ENCODE measurements around the gene LZTS2. TPM values are rescaled to one million over a fixed set of nuclear protein-coding genes. Genes with fewer than 3 reads are reported as not detected.

The LZTS2 gene
- total RNA-seq, 1 experiment from 2014 or later = 69.1 TPM

DNA sequence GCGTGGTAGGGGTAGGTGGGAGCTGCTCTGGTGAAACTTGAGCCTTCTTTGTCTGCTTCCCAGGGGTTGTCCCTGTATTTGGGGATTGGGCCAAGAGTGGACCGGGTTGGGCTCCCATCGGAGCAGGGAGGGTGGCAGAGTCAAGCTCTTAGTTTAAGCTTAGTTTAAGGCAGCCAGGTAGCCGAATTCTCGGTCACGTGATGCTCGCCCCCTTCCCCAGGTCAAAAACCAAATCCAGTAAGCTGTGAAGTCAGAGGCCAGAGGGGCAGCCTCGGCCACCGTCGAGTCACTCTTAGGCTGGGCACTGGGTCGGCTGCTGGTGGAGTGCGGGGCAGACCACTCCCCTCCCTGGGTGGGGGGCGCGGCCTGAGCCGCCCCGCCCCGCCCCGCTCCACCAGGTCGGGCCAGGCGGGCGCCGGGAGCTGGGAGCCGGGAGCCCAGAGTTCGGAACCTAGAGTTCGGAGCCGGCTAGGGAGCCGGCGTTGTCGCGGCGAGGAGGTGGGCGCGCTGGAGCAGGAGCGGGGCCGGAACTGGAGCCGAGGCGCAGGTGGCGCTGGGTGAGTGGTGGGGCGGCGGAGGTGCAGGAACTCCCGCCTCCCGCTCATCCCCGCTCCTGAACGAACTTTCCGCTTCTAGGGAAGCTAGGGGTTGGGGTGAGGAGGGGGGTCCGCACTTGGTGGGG, 2.8 kb upstream of the LZTS2 start:
- no peaks in the 10 kb centered on the region for H3K27me3 ChIP-seq (ENCODE audit: insufficient read depth, low read length)
- H2BK120ac ChIP-seq (ENCODE audit: low read depth, low read length, poor library complexity, severe bottlenecking) = no peak overlapping the region
- H3K18ac ChIP-seq (ENCODE audit: insufficient read length, low read depth, low read length) = peak overlapping the region; percentile 39
- H3T11ph ChIP-seq (ENCODE audit: low read length) = no peak overlapping the region
- H3K9me3 ChIP-seq (ENCODE audit: control insufficient read depth, low read depth, low read length) = no peaks in the 10 kb centered on the region
- no peak overlapping the region for H2BK12ac ChIP-seq (ENCODE audit: insufficient read length, low read depth, low read length)
- peak overlapping the region; percentile 11 for H3K9ac ChIP-seq (ENCODE audit: extremely low read depth, insufficient read length, low read length)
- Mint-ChIP-seq H3K36me3 (ENCODE audit: insufficient read depth in 1 of 3, low read depth in 3 of 3) (peaks cover 19 to 31% (median 25%) of the 10 kb centered on the region in 3 experiments), H3K27me3 (ENCODE audit: low read depth) (no peaks in the 10 kb centered on the region), H3K27ac (peak overlapping the region; percentile 67 to 94 (median 92)), H3K9me3 (no peaks in the 10 kb centered on the region; a peak in 2 of 5 replicates), H3K4me3 (peak overlapping the region; percentile 72 to 84), H3K4me1 (peaks cover 35 to 39% of the 10 kb centered on the region in 2 experiments)
- TF ChIP-seq, protein P1, sequence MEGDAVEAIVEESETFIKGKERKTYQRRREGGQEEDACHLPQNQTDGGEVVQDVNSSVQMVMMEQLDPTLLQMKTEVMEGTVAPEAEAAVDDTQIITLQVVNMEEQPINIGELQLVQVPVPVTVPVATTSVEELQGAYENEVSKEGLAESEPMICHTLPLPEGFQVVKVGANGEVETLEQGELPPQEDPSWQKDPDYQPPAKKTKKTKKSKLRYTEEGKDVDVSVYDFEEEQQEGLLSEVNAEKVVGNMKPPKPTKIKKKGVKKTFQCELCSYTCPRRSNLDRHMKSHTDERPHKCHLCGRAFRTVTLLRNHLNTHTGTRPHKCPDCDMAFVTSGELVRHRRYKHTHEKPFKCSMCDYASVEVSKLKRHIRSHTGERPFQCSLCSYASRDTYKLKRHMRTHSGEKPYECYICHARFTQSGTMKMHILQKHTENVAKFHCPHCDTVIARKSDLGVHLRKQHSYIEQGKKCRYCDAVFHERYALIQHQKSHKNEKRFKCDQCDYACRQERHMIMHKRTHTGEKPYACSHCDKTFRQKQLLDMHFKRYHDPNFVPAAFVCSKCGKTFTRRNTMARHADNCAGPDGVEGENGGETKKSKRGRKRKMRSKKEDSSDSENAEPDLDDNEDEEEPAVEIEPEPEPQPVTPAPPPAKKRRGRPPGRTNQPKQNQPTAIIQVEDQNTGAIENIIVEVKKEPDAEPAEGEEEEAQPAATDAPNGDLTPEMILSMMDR (conservative IDR thresholded peaks at IDR 0.05) = no peak
- DNase-seq = peak; percentile 84
- H3K14ac ChIP-seq (ENCODE audit: insufficient read depth, low read length) = peak overlapping the region; percentile 60
- H3K79me1 ChIP-seq (ENCODE audit: insufficient read depth, low read depth, low read length, poor library complexity, severe bottlenecking) = no peaks in the 10 kb centered on the region
- no peak overlapping the region for H2AFZ ChIP-seq (ENCODE audit: low read length)
- no peak overlapping the region; the same call in 1 of the 2 replicates for H2BK15ac ChIP-seq (ENCODE audit: low read depth, low read length)
- H2BK20ac ChIP-seq (ENCODE audit: low read depth, low read length, poor library complexity, severe bottlenecking) = no peak overlapping the region
- H3K23me2 ChIP-seq (ENCODE audit: insufficient read length, low read depth, low read length, poor library complexity, severe bottlenecking) = peaks cover 33% of the 10 kb centered on the region
- peaks cover 2% of the 10 kb centered on the region; the same call in 1 of the 2 replicates for H3K4me1 ChIP-seq (ENCODE audit: insufficient read depth, low read length)
- H3K23ac ChIP-seq (ENCODE audit: insufficient read length, low read depth, low read length) = no peak overlapping the region
- peak overlapping the region; percentile 98 for H3K4me2 ChIP-seq (ENCODE audit: insufficient read depth, insufficient read length, low read length)
- H4K8ac ChIP-seq (replicated peaks; ENCODE audit: insufficient read length, low read depth, low read length) = no peak overlapping the region
- no peak overlapping the region for H3K56ac ChIP-seq (ENCODE audit: insufficient read length, low read depth, low read length)
- no peak overlapping the region for H2BK5ac ChIP-seq (ENCODE audit: insufficient read length, low read length)
- H4K20me1 ChIP-seq (ENCODE audit: control insufficient read depth, insufficient read depth, insufficient read length) = no peaks in the 10 kb centered on the region
- no peak overlapping the region for H4K5ac ChIP-seq (ENCODE audit: insufficient read length, low read depth, low read length)
- peak overlapping the region; percentile 30 for H3K27ac ChIP-seq (ENCODE audit: insufficient read length, low read depth, low read length)
- H2AK5ac ChIP-seq (ENCODE audit: insufficient read length, low read length) = no peak overlapping the region
- H3K4ac ChIP-seq (ENCODE audit: low read depth, low read length) = no peak overlapping the region
- H3K79me2 ChIP-seq (ENCODE audit: insufficient read depth, low read length) = no peaks in the 10 kb centered on the region; the same call in 1 of the 2 replicates
- H4K91ac ChIP-seq (ENCODE audit: insufficient read length, low read depth, low read length) = no peak overlapping the region
- no CpG with 5 or more reads among the region's 46 CpGs for whole genome bisulfite sequencing (ENCODE audit: extremely low coverage, insufficient read length, low lambda C conversion rate)
